A172 (cell line): Measurements from ENCODE around the gene SLC43A3. TPM values are rescaled to one million over a fixed set of nuclear protein-coding genes. Genes with fewer than 3 reads are reported as not detected.
A peak's percentile ranks its signal among the peaks of the same experiment; 100 is the strongest.

ENCODE experiments used
- DNase-seq: peaks from one replicate; pipeline ENCODE4 v3.0.0-alpha.2; 2015; ENCODE audit warnings: low spot score
- total RNA-seq: library from RNA; depleted of rRNA; stranded (reverse); fragments of >200 nt; shearing (Covaris generic); gene quantifications from 2 replicates; pipeline ENCODE4 v1.2.3, GENCODE V29; 2014; rRNA removed

Gene SLC43A3
- total RNA-seq, result 18.4 and 20.5 TPM in 2 replicates

- peak; percentile 68 for DNase-seq
These were observed at the start of gene SLC43A3 for GRCh38 chr11:57426929-57427726. Gene SLC43A3, minus strand, starts transcription at chr11:57427121. Its CDS starts 949 bp downstream, at chr11:57426172.

- DNase-seq, result no peak
These were observed 49.3 kb upstream of the SLC43A3 start for GRCh38 chr11:57476047-57476756.

DNA sequence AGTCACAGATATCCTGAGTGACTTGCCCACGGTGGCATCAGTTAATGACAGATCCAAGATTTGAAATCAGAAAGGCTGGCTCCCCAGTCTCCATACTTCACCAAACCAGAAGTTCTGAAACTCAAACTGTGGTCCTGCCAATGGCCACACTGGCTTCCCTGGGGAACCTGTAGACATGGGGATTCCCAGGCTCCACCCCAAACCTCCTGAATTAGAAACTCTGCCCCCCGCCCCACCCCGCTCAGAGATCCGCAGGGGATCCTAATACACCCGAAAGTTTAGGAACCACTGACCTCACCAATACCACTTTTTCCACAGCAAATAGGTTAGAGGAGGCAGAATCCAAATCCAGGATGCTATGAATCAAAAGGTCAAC lies 48.7 kb upstream of the SLC43A3 start:
- no peak for DNase-seq

DNA sequence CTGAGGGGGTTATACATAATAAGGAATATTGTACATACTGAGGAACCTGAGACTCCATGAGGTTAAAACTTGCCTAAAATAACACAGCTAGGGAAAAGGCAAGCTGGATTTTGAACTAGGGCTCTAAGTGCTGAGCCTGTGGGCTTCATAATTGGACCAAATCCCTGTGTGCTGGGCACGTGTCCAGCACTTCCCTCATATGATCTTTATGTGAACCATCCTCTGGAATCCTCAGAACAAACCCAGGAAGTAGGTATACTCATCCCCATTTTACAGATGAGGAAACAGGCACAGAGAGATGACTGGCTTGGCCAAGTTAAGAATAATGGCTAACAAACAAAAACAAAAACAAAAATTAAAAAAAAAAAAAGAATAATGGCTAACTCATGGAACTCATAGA lies 48.3 kb upstream of the SLC43A3 start:
- DNase-seq, result no peak

DNA sequence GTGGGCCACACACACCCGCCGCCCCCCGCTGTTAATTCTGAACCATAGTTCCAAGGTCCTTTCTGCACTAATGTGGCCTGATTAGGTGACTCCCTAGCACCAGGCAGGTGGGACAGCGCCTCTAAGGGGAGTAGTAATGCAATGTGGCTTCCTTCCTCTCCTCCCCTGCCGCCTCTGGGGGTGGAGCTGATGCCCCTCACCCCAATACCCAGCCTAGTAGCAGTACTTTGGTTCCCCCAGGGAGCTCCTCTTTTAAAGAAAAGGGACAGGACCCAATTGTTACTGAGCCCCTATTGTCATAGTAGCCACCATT lies 47.8 kb upstream of the SLC43A3 start:
- no peak for DNase-seq

- DNase-seq, result peak; percentile 41
These were observed 47.3 kb upstream of the SLC43A3 start for GRCh38 chr11:57474017-57474802.

DNA sequence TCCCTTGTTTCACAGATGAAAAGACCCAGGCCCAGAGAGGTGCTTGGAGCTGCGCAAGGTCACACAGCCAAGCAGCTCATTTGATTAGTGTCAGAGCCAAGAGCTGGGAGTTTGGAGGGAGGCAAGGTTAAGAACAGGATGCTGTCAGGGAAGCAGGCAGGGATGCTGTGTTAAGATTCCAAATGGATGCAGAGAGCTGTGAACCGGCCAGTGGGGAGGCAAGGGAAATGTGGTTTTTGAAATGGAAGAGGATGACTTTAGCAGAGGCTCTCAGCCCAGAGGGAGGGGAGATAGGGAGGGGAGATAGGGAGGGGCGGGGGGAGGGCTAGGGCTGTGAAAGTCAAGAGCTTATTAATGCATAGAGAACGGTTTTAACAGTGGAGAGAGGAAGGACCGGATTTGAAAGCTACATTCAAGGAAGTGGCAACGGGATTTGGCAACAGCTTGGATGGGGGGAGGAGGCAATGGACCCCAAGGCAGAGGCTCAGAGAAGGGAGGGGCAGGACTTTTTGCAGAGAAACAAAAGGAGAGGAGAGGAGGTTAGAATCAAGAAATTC lies 46.4 kb upstream of the SLC43A3 start:
- DNase-seq, result no peak

GRCh38 chr11:57471496-57471895 lies 44.6 kb upstream of the SLC43A3 start:
- no peak for DNase-seq

DNA sequence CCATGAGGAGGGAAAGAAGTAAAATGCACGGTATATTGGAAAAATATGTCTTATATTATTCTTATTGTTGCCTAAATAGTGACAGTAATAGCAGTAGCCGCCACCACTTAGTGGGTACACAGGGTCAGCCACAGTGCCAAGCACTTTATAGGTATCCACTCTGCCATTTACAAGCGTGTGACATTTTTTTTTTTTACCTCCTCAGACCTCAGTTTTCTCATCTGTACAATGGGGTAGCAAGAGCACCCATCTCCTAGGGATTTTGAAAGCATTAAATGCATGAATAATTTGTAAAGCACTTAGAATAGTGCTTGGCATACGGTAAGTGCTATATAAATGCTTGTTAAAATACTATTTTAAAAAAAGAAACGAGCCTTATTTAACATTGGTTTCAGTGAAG lies 42.3 kb upstream of the SLC43A3 start:
- DNase-seq, result no peak

GRCh38 chr11:57468276-57468675 lies 41.4 kb upstream of the SLC43A3 start:
- no peak for DNase-seq

DNA sequence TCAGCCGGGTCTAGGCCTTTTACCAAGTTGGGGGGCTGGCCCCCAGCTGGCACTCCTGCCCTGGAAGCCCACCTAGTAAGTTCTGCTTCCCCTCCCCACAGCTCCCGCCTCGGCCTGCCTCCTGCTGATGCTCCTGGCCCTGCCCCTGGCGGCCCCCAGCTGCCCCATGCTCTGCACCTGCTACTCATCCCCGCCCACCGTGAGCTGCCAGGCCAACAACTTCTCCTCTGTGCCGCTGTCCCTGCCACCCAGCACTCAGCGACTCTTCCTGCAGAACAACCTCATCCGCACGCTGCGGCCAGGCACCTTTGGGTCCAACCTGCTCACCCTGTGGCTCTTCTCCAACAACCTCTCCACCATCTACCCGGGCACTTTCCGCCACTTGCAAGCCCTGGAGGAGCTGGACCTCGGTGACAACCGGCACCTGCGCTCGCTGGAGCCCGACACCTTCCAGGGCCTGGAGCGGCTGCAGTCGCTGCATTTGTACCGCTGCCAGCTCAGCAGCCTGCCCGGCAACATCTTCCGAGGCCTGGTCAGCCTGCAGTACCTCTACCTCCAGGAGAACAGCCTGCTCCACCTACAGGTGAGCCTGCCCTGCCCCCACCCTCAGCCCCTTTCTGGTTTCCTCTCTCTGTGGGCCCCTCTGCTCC lies 40.7 kb upstream of the SLC43A3 start:
- no peak for DNase-seq

DNA sequence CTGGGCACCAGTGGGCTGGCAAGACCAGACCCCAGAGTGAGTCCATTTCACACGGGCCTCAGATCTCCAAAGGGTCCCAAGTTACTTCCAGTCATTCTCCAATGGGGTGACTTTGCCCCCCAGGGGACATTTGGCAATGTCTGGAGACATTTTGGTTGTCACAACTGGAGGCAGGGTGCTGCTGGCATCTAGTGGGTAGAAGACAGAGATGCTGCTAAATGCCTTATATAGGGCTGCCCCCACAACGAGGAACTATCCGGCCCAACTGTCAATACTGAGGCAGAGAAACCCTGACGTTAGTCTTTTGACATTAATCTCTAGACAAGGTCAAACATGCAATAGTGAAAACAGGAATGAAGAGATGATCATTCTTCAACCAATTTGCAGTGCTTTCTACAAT lies 39.8 kb upstream of the SLC43A3 start:
- DNase-seq, result no peak

DNA sequence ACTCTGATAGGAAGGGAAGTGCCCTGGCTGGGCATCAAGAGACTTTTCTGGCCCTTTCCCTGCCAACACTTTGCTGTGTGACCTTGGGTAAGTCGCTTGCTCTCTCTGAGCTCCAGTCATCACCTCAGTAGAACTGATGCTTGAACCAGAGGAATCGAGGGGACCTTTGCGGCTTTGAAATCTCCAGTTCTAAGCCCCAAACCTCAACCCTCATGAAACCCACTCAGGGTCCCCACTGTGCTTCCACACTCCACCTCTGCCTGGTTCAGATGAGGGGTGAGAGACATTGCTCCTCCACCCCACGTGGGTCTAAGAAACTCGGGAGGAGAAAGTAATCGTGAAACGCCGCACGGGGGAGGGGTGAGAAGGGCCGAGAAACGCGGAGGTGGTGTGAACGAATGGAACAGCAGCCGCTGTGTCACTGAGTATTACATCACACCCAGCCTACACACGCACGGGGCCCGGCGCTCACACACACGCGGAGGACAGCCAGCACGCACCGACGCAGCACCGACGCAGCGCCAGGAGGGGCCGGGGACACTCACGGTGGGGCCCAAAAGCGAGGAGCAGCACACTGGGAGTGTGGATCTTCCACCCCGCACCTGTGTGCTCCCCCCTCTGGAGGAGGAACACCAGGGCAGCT lies 37.7 kb upstream of the SLC43A3 start:
- DNase-seq, result no peak

DNA sequence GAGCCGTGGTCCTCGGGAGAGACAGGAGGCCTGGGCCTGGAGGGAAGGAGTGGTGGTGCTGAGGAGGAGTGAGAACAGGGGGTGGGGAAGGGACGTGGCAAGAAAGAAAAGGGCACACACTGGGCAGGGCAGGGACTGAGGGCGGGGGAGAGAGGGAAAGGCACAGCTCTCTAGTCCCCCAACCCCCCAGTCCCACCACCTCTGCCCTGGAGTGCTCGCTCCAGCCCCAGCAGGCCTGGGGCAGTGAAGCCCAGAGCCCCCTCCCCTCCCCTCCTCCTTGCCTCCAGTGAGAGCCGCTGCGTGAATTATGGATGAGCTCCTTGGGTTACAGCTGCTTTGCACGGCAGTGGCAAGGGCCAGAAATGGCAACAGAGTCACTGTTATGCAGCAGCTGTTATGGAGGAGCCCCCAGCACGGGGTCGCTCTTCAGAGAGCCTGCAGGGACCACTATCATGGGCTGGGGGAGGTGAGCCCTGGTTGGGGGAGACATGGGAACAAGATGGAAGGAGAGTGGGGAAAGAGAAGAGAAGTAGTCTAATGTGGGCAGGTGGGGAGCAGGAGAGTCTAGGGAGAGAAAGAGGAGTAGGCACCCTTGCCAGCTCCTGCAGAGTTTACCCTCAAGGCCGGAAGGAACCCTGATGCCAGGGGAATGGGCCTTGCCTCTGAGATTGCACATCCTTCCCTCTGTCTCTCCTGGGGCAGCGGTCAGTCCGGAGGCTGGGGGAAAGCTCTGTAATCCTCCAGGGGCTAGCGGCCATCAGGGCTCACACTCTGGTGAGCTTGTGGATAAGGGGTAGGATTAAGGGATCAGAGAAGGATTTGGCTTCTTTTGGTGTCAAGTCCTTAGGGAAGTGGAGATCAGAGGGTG lies 37.0 kb upstream of the SLC43A3 start:
- DNase-seq, result no peak

GRCh38 chr11:57462597-57462996 lies 35.7 kb upstream of the SLC43A3 start:
- DNase-seq, result no peak

DNA sequence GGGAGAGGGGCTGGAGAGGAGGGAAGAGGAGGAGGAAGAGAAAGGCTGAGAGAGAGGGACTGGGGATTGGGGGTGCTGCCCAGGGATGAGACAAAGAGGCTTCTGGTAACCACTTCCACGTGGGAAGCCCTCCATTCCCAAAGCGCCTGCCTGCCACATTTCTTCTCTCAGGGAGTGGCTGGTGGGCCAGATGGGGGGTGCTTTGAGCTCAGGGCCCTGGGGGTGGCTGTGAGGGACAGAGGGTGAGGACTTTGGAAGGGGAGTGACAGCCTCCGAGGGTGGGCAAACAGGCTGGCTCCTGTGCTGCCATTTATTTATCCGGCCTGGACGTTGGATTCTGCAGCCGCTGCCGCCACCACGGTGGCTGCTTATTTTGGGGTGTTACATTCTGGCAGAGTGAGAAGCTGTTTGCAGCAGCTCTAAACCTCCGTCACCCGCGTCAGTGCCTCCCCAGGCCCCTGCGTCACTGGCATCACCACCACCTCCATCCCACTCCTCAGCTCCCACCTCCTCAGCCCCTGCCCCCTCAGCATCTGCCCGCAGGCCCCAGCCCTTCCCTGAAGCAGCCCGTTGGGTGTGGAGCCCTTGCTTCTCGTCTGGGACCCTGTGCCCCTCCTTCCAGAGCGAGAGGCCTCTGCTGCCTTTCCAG lies 35.0 kb upstream of the SLC43A3 start:
- DNase-seq, result no peak

DNA sequence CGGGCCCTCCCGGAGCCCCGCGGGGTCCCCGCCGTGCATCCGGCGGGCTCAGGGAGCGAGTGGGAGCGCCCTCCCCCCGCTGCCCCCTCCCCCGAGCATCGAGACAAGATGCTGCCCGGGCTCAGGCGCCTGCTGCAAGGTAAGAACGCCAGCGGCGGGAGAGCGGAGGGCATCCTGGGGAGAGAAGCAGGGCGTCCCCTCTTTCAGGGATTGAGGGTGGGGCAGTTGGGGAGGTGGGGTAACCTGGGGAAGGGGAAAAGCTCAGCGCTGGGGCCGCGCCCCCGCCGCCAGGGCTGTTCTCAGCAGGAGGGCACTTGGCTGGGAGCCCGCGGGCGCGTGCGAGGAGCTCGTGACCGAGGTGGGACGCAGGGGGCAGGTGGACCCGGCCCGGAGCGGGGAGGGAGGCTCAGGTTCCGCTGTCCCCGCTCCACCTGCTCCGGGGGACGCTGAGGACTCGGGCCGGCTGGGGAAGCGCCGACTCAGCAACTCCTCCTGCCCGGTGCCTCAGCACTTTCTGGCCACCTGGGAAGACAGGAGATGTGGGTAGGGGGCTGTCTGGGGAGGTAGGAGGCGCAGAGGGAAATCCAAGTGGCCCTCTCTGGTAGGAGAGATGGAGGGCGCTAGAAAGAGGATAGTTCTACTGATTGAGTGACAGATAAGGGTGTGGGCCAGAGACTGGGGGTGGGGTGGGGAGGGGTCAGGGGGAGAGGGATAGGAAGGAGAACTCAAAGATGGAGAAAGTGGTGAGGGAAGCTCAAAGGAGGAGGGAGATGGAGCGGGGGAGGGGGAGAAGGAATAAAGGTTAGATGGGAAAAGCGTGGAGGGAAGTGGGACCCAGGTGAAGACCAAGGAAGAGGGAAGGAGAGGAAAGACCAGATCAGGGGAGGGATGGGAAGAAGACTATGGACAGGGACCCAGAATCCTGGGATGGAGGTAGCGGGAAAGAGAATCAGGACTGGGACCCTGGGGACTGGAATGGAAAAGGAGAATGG lies 34.1 kb upstream of the SLC43A3 start:
- no peak for DNase-seq

DNA sequence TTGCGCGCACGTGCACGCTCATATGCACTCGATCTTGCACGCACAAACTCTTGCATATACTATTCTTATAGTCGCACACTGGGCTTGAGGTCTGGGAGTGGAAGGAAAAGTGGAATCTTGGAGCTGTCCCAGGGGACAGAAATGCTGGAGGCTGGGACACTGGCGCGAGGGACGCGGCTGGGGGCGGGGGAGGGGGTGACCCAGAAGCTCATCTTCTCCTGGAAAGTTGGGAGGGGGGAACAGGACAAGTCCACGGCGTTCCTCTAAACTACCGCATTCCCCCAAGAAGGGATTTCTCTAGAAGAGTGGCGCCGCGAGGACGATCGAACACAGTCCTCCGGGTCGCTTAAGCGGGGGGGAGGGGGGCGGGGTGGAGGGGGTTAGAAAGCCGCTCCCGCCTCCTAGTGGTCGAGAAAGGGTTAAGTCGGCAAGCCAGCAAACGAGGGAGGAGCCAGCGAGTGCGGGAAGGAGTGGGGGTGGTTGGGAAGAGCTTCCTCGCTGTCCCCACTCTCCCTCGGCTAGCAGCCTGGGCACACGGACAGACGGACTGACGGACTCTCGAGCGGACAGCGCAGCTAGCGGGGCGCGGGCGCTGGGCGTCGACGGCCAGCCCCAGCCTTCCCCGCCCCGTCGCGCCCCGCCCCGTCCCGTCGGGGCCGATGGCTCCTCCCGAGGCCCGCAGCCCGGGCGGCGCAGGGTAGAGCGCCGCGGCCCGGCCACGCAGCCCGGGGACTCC lies 33.3 kb upstream of the SLC43A3 start, which contains the start of gene RTN4RL2:
Gene RTN4RL2 (plus strand): TSS at position 507 of the 736 bp plus-strand sequence. CDS start 338 bp downstream, outside the sequence.
- peak; percentile 41 for DNase-seq
